ENCODE measurements around the gene ELMOD3.
"Not testable (repeated sequence)": the region's sequence is repeated elsewhere in the genome, so short reads cannot be mapped to it uniquely, and the experiment has no call there.

Gene ELMOD3

GRCh38 chr2:85354286-85355072 is at the start of gene ELMOD3, which contains the start of gene RETSAT:
TSS of gene ELMOD3 (plus strand) at chr2:85354769. CDS start at chr2:85357199, 2,430 bp downstream.
TSS of gene RETSAT (minus strand) at chr2:85354528. CDS start at chr2:85354507, 21 bp downstream.
- peak; percentile 91 to 96 for DNase-seq (ENCODE audit: low read depth in 2 of 2)

GRCh38 chr2:85307527-85307897 is 47.1 kb upstream of the ELMOD3 start:
- DNase-seq (ENCODE audit: low read depth in 2 of 2) = no peak

- DNase-seq (ENCODE audit: low read depth in 2 of 2) = no peak
These were observed 46.4 kb upstream of the ELMOD3 start for GRCh38 chr2:85308201-85308600.

DNA sequence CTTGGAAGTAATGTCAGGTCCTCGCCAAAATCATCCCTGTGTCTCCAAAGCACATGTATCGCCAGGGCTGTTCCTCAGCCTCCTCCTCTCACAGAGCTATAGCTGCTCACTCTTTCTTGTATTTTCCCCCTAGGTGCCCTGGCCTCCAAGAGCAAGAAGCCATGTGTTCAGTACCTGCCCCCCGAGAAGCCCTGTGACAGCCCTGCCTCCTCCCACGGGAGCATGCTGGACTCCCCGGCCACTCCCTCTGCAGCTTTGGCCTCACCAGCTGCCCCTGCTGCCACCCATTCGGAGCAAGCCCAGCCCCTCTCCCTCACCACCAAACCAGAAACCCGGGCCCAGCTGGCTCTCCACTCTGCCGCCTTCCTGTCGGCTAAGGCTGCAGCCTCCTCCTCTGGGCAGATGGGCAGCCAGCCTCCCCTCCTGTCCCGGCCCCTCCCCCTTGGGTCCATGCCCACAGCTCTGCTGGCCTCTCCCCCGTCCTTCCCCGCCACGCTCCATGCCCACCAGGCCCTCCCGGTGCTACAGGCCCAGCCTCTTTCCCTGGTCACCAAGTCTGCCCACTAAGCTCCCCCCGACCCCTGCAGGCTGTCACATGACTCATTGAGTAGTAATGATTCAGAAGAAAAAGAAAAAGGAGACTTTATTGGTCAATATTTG is 45.5 kb upstream of the ELMOD3 start:
- DNase-seq (ENCODE audit: low read depth in 2 of 2) = no peak

DNA sequence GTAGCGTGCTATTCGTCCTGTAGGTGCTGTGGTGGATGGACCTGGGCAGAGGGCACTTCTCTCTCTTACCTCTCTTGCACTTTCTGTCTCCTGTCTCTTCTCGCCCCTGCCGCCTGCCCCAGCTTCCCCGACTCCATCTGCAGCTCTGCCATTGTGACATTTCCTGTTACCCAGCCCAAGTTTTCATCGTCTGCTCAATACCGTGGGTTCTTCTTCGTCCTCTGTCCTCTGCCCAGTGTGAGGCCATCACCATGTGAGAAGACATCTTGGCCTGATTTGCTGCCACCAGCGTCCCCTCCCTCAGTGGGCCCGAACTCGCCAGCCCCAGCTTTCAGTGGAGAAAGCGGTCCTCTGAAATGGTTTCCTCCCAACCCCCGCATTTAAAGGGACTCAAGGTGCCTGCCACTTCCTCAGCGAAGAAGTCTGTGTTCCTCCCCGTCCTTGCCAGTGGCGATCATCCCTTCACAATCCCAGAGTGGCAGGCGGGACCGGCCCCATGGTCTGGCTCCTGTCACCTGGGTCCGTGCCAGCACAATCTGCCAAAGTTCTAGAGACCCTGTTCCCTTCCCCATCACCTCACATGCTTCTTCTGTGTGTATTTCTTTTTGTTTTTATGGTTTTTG is 44.8 kb upstream of the ELMOD3 start:
- DNase-seq (ENCODE audit: low read depth in 2 of 2) = no peak

GRCh38 chr2:85310330-85310729 is 44.2 kb upstream of the ELMOD3 start:
- DNase-seq (ENCODE audit: low read depth in 2 of 2) = no peak

DNA sequence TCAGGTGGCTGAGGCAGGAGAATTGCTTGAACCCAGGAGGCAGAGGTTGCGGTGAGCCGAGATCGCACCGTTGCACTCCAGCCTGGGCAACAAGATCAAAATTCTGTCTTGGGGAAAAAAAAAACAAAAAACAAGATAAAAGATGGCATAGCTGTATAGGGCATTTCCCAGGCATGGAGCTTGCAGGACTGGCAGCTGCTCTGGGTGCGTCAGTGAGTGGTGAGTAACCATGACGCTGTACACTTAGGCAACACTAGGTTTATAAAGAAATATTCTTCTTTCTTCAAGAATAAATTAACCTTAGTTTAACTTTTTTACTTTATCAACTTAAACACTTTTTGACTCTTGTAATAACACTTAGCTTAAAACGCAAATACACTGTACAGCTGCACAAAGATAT is 42.2 kb upstream of the ELMOD3 start:
- DNase-seq (ENCODE audit: low read depth in 2 of 2) = no peak

- DNase-seq (ENCODE audit: low read depth in 2 of 2) = no peak
These were observed 39.7 kb upstream of the ELMOD3 start for GRCh38 chr2:85314884-85315242.

DNA sequence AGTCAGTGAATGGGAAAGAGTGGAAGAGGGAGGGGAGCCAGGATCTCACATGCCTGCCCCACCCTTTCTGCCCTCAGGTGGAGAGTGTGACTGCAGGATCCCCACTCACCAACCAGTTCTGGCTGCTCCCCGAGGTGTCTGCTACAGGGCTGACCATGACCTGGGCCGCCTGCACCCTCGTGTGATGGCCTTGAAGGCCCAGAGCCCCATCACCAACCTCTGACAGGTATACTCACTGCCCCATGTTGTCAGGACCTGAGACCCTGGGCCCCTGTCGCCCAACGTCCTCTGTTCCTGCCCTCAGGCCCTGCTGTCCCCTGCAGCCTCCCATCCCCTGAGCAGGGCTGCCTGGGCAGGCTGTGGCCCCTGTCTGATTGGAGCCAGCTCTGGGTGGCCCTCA is 38.6 kb upstream of the ELMOD3 start:
- DNase-seq (ENCODE audit: low read depth in 2 of 2) = not testable (repeated sequence)

- DNase-seq (ENCODE audit: low read depth in 2 of 2) = no peak
These were observed 36.1 kb upstream of the ELMOD3 start for GRCh38 chr2:85318222-85319074.

DNA sequence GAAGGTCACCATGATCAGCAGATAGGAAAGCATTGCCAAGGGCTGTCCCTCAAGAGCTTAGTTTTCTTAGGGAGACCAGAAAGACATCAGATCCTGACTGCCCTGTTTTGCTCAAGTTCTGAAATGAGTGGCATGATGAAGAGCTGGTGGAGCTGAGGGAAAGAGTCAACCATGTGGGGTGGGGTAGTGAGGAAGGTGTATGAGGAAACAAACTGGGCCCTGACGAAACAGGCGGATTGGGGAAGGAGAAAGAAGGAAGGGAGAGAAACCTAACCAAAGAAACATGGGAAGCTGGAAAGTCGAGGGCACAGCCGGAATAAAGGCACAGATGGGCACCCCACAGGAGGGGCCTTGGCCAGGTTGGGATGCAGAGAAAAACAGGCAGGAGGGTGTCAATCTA is 34.8 kb upstream of the ELMOD3 start:
- no peak for DNase-seq (ENCODE audit: low read depth in 2 of 2)

DNA sequence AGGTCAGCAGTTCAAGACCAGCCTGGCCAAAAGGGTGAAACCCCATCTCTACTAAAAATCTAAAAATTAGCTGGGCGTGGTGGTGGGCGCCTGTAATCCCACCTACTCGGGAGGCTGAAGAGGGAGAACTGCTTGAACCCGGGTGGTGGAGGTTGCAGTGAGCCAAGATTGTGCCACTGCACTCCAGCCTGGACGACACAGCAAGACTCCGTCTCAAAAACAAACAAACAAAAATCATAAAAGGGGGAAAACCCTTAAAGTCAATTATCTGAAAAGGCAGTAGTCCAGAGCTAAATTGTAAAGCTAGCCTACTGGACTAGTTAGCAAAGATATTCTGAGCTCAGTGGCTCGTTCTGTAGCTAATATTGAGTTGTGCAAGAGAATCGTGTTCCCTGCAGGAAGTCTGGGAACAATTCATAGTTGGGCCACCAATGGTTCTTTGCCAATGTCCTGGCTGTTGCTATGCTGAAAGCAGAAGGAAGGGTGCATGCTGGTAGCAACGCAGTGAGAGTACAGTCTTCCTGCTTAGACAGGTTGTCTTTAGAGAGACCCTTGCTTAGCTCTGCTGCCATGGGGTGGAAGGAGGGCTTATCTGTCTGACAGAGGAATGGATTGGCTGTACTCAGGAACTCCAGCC is 31.1 kb upstream of the ELMOD3 start:
- no peak for DNase-seq (ENCODE audit: low read depth in 2 of 2)

DNA sequence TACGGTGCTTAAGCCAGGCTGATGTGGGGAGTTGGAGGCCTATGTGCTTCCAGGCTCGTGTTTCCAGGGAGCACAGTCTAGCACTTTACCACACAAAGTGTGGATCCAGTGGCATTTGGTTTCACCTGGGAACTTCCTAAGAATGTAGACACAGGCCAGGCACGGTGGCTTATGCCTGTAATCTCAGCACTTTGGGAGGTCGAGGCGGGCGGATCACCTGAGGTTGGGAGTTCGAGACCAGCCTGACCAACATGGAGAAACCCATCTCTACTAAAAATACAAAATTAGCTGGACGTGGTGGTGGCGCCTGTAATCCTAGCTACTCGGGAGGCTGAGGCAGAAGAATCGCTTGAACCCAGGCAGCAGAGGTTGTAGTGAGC is 30.6 kb upstream of the ELMOD3 start:
- DNase-seq (ENCODE audit: low read depth in 2 of 2) = not testable (repeated sequence)

DNA sequence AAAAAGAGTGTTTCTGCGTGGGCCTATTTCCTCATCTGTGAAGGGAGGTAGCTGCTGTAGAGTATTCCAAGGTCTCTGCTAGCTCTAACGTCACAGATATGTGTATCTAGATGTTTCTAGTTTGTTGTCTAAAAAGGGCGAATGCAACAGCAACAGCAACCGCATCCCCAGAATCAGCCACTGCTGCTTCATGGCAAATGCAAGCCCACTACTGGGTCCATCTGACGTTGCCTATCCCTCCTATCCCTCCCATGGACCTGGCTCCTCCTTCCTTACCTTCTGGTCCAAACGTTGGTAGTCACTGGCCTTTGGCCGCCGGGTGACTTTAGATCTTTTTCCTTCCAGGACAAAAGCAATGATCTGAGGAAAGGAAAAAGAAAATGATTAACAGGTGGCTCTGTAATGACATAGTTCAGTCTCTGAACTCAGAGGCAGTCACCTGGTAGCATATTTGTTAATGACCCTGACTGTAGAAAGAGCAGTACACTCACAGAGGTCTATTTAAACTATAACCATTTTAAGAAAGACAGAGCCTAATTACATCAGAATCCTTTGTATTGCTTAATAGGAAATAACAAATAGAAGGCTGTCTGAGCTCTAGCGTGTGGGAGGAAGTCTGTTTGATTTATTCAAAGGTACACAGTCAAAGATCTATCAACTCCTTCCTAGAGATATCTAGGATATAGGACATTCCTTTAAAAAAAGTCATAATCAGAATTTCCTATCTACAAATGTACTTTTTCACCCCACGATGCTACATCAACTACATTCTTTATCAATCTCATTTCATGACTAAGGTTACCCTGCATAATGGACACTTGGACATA is 29.7 kb upstream of the ELMOD3 start:
- DNase-seq (ENCODE audit: low read depth in 2 of 2) = no peak

DNA sequence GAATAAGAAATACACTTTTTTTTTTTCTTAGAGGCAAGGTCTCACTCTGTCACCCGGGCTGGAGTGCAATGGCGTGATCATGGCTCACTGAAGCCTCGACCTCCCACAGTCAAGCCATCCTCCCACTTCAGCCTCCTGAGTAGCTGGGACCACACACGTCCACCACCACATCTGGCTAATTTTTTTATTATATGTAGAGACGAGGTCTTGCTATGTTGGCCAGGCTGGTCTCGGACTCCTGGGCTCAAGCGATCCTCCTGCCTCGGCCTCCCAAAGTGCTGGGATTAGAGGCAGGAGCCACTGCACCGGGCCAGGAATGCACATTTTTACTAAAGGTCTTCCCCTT is 29.1 kb upstream of the ELMOD3 start:
- DNase-seq (ENCODE audit: low read depth in 2 of 2) = no peak

- DNase-seq (ENCODE audit: low read depth in 2 of 2) = peak in 1 of 2 donors; percentile 26
These were observed 28.0 kb upstream of the ELMOD3 start for GRCh38 chr2:85326406-85327159.

GRCh38 chr2:85327160-85327821 is 27.3 kb upstream of the ELMOD3 start:
- peak in 1 of 2 donors; percentile 45 for DNase-seq (ENCODE audit: low read depth in 2 of 2)

GRCh38 chr2:85327822-85328617 is 26.5 kb upstream of the ELMOD3 start, which contains the start of gene TGOLN2:
TSS of gene TGOLN2 (minus strand) at chr2:85327989. CDS start at chr2:85327962, 27 bp downstream.
- DNase-seq (ENCODE audit: low read depth in 2 of 2) = peak; percentile 91 to 94

Data from stimulated activated CD4-positive, alpha-beta T cell treated with anti-CD3 and anti-CD28 coated beads, Interleukin-4, amount 100 ng/mL, for 48 hours (primary cell).